Activated T-cell treated with anti-CD3 and anti-CD28 coated beads for 1 hour (primary cell): Measurements from ENCODE around the gene FMC1.
A peak's percentile ranks its signal among the peaks of the same experiment; 100 is the strongest.
"Not testable (repeated sequence)": the region's sequence is repeated elsewhere in the genome, so short reads cannot be mapped to it uniquely, and the experiment has no call there.

Experiments used
- DNase-seq: peaks from one replicate; pipeline ENCODE4 v3.0.0-alpha.2; 2020; ENCODE audit warnings: low read depth

The FMC1 gene

DNA sequence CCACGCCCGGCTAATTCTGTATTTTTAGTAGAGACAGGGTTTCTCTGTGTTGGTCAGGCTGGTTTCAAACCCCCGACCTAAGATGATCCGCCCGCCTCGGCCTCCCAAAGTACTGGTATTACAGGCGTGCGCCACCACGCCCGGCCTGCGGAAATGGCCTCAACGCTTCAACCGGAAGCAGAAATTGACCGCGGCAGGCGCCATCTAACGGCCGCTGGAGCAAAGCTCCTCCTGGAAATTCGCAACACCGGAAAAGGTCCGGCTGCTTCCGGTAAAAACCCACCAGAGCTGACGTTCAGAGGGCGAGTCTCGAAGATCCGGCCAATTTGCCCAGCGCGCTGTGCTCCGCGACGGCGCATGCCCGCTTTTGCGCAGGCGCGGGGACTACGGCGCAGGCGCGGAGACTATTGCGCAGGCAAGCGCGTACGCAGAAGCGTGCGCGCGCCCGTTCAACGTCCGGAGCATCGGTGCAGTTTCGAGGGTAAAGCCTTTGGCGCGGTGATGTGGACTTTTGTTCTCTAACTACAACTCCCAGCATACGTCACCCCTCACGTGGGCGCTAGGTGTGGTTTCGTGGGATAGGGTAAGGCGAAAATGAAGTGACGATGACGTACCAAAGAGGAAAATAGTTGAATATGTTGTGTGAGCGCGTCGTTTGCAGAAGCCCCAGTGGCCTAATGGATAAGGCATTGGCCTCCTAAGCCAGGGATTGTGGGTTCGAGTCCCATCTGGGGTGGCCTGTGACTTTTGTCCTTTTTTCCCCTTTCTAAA is 915 bp upstream of the FMC1 start:
- peak; percentile 92 for DNase-seq

GRCh38 chr7:139340808-139341057 is 404 bp upstream of the FMC1 start:
- DNase-seq, result no peak

GRCh38 chr7:139341776-139342226 is 664 bp downstream of the FMC1 start:
- DNase-seq, result no peak

GRCh38 chr7:139345042-139345441 is 3.9 kb downstream of the FMC1 start:
- no peak for DNase-seq

DNA sequence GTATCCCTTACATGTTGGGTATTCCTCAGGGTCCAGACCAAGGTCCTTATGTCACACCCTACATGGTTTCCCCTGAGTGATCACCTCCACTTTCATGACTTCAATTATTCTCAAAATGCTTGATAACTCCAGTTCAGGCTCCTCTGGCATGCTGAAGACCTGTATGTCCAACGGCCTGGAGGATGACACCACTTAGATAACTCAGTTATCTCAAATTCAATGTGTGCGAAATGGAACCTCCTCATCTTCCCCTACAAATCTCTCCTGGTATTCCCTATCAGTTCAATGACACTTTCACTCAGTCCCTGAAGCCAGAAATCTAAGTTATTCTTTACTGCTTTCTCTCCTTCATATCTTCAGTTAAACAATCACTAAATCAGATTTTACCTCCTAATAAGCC is 9.9 kb downstream of the FMC1 start:
- no peak for DNase-seq

DNA sequence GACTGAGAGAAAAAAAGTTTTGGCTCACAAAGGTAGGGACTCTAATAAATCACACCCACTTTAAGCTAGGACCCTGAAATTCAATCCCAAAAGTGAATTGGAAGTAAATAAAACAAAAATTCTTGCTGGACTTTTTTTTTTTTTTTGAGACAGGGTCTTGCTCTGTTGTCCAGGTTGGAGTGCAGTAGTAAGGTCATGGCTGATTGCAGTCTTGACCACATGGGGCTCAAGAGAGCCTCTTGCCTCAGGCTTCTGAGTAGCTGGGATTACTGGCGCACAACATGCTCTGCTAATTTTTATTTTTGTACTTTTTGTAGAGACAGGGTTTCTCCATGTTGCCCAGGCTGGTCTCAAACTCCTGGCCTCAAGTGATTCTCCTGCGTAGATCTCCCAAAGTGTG is 13.6 kb downstream of the FMC1 start:
- no peak for DNase-seq

DNA sequence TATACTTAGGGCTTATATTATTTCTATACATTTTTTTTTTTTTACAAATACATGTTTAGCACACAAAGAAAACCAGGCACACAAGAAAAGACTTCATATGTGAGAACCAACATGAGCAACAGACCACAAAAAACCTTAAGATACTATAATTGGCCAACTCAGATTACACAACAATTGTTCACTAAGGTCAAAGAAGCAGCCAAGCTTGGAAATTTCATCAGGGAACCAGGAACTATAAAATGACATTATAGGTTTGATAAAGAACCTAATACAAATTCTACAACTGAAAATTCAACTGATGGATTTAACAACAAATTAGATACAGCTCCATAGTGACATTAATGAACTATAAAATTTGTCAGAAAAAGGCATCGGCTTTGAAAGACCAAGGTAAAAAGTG is 14.2 kb downstream of the FMC1 start:
- DNase-seq, result no peak

GRCh38 chr7:139357729-139358506 is 16.8 kb downstream of the FMC1 start:
- not testable (repeated sequence) for DNase-seq

DNA sequence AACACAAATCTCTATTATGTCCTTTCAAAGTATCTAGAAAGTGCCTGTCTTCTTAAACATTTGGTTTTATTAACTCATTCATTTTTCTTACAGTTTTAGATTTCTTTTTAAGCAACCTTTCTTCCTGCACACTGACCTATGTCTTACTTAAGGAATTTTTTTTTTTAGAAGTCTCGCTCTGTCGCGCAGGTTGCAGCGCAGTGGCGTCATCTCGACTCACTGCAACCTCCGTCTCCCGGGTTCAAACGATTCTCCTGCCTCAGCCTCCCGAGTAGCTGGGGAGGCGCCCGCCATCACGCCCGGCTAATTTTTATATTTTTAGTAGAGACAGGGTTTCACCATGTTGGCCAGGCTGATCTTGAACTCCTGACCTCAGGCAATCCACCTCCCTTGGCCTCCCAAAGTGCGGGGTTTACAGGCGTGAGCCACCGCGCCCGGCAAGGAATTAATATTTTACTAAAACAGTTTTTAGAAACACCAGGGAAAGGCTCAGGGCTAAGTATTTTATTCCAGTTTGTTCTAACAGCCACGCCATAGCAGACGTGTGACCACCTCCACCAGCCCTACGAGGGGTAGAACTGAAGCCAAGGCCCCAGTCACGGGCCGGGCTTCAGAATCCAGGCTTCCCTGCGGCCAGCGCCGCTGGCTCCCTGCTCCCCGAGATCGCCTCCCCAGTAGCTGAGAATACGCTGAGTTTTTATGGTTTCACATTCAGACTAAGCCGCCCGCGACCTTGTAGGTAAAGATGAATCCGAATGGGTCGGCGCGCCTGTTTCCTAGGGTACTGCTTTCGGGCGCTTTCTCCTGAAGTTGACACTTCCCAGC is 17.6 kb downstream of the FMC1 start:
- no peak for DNase-seq

DNA sequence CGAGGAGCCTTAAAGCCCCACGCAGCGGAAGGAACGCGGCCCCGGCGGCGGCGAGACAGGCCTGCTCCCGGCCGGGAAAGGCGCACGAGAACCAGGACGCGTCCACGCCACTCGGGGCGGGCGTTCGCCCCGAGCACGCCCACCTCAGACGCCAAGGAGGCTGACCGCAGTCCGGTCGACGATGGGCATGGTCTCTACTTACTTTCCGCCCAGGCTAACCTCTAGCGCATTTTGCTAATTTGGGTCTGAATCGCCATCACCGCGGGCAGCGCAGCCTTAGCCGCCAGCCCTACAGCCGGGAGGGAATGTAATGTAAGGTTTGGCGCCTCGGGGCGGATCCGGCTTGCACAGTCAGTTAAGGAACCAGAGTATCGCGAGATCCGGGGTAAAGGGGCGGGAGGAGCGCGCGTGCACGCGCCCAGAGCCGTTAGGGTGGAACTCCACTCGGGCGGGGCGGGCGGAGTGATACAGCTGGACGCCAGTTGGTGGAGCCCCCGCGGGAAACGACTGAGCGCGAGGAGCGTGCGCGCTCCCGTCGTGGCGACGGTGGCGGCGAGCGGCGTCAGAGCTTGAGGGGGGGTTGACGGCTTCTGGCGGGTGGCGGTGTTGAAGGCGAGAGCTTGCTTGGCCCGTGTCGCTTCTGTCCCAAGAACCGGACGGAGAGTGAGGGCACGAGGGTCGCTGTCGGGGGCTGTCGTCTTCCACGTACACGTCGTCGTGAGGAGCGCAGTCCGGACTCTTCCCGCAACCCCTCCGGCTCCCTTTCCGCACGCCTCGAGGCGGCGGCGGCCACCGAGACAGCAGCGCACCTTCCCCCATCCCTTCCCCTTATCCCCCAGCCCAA is 18.5 kb downstream of the FMC1 start, which contains the start of gene LUC7L2:
LUC7L2 (plus strand) TSS at position 529 of the 844 bp plus-strand sequence. CDS start 368 bp downstream, outside the sequence.
- peak; percentile 99 for DNase-seq

DNA sequence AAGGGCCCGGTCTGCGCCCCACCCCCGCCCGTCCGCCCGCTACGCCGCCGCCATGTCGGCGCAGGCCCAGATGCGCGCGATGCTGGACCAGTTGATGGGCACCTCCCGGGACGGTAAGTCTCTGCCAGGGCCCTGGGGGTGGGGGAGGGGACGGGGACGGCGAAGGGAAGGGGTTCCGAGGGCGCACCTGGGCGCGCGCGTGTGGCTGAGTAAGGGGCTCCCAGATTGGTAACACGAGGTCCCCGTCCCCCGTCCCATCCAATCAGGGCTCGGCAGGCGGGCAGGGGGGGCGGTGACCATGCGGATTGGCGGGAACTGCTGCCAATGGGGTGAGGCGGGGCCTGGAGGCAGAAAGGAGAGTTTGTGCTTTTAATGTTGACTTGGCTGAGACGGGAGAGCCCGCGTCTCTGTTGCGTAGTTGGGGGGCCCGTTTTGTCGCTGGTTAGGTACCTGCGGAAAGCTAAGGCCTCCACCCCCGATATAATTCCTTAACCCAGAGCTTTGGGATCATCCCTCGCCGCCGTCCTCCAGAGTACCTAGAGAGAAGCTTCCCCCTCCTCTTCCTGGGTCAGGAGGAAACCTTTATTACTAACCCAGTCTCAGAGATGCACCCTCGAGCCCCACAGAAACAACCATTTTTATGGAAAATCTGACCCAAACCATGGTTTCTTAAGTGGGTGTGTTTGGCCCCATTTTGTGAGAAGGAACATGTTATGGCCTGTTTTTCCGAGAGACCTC is 19.2 kb downstream of the FMC1 start:
- peak; percentile 96 for DNase-seq

DNA sequence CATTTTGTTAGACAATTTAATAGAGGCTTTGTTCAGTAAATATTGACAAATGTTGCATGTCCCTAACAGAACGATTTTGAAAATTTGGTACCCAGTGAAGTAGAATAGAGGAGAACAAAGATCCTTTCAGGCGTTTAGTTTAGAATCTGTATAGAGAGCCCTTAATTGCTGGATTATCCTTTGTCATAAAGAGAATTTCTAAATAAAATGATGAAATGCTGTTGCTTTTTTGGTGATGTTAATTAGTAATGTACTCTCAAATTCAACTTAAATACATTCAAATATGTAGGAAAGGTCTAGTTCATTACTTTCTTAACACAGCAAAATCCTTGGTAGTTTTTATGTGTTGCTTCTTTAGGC is 19.8 kb downstream of the FMC1 start:
- no peak for DNase-seq

GRCh38 chr7:139361523-139361922 is 20.4 kb downstream of the FMC1 start:
- DNase-seq, result no peak

- no peak for DNase-seq
These were observed 21.2 kb downstream of the FMC1 start for GRCh38 chr7:139362302-139362701.

- no peak for DNase-seq
These were observed 21.8 kb downstream of the FMC1 start for GRCh38 chr7:139362981-139363380.

DNA sequence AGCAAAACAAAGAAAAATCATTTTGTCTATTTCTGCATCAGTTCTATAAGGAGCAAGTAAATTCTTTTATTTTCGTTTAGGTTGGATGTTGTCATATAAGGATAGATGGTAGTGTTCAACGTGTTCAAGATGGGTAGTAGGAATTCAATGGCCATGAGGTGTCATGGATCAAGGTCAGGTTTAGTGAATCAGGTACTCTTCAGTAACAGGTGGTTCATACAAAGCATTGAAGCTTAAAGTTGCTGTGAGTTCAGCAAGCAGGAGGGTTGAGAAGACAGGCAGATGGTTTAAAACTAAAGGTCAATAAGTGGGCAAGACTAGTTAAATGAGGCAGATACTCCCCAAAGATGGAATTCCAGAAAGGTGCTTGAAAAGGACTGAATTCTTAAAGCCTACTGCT is 24.2 kb downstream of the FMC1 start:
- DNase-seq, result no peak

- DNase-seq, result no peak
These were observed 25.3 kb downstream of the FMC1 start for GRCh38 chr7:139366400-139366799.

DNA sequence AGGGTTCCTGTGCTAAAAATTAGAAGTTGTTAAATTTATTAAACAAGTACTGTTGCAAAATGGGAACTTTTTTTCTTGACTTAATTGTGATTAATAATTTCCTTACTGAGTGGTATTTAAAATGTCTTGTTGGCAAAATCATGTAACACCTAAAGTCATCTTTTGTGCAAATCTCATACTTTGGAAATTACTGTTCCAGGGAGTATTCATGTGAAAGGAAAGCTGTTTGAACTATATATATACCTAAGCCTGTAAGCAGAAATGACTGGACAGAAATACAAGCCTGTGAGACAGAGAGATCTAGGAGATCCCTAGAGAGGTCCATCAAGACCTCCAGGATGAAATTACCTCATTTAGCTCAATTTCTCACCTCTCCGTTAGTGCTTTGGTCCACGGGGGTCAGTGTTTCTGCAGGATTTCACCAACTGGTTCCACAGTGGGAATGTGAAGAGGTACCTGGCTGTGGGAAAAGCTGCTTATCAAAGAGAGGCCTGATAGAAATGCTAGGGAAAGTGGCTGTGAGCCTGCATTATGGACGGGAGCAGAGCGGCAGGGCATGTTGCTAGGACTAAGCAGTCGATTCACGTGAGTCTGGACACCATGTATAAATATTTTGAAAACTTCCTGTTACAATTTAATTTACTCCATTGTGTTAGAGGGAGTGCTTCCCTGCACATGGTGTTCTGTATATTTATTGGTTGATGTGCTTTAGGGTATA is 26.5 kb downstream of the FMC1 start:
- DNase-seq, result no peak

- DNase-seq, result no peak
These were observed 29.3 kb downstream of the FMC1 start for GRCh38 chr7:139370301-139370942.

DNA sequence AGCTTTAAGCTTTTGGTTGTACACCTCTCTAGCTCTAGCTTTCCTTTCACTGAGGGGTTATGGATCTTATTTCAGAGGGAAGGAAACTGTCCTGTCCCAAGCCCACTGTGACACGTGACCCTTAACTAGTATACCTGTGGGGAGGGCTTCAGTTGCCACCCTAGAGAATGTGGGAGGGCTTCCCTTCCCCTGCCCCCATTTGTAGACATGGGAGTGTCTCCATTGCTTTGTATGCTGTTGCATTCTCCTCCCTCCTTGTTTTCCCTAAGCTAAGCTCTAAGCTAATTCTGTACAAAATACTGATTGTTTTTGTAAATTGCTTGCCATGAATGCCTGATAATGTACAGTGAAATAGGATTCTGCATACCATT is 29.8 kb downstream of the FMC1 start:
- no peak for DNase-seq
